Measurements from ENCODE around the gene INO80C. TPM values are rescaled to one million over a fixed set of nuclear protein-coding genes. Genes with fewer than 3 reads are reported as not detected.

INO80C gene
- total RNA-seq, 6 experiments from 2014 or later = 10.4 to 13.3 (median 12.1) TPM

- Mint-ChIP-seq H3K4me3 (no peak overlapping the region), H3K4me1 (ENCODE audit: low read depth) (peaks cover 4% of the 10 kb centered on the region), H3K27me3 (ENCODE audit: insufficient read depth) (no peaks in the 10 kb centered on the region), H3K36me3 (ENCODE audit: low read depth) (no peaks in the 10 kb centered on the region), H3K9me3 (no peaks in the 10 kb centered on the region), H3K27ac (no peak overlapping the region)
- TF ChIP-seq, protein P1, sequence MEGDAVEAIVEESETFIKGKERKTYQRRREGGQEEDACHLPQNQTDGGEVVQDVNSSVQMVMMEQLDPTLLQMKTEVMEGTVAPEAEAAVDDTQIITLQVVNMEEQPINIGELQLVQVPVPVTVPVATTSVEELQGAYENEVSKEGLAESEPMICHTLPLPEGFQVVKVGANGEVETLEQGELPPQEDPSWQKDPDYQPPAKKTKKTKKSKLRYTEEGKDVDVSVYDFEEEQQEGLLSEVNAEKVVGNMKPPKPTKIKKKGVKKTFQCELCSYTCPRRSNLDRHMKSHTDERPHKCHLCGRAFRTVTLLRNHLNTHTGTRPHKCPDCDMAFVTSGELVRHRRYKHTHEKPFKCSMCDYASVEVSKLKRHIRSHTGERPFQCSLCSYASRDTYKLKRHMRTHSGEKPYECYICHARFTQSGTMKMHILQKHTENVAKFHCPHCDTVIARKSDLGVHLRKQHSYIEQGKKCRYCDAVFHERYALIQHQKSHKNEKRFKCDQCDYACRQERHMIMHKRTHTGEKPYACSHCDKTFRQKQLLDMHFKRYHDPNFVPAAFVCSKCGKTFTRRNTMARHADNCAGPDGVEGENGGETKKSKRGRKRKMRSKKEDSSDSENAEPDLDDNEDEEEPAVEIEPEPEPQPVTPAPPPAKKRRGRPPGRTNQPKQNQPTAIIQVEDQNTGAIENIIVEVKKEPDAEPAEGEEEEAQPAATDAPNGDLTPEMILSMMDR (IDR thresholded peaks at IDR 0.05) = no peak
- DNase-seq = no peak
Observed at GRCh38 chr18:35484034-35484433, 13.7 kb downstream of the INO80C start.

GRCh38 chr18:35481960-35482366 is 15.8 kb downstream of the INO80C start:
- H3K27ac Mint-ChIP-seq = no peak overlapping the region
- no peaks in the 10 kb centered on the region for H3K36me3 Mint-ChIP-seq (ENCODE audit: low read depth)
- TF ChIP-seq, protein P1 (IDR thresholded peaks at IDR 0.05) = no peak
- H3K4me3 Mint-ChIP-seq = no peak overlapping the region
- no peaks in the 10 kb centered on the region for H3K9me3 Mint-ChIP-seq
- peaks cover 16% of the 10 kb centered on the region for H3K4me1 Mint-ChIP-seq (ENCODE audit: low read depth)
- DNase-seq = no peak
- H3K27me3 Mint-ChIP-seq (ENCODE audit: insufficient read depth) = no peaks in the 10 kb centered on the region

- H3K4me1 Mint-ChIP-seq (ENCODE audit: low read depth) = peaks cover 16% of the 10 kb centered on the region
- H3K4me3 Mint-ChIP-seq = no peak overlapping the region
- H3K9me3 Mint-ChIP-seq = no peaks in the 10 kb centered on the region
- H3K36me3 Mint-ChIP-seq (ENCODE audit: low read depth) = no peaks in the 10 kb centered on the region
- H3K27me3 Mint-ChIP-seq (ENCODE audit: insufficient read depth) = no peaks in the 10 kb centered on the region
- no peak for DNase-seq
- H3K27ac Mint-ChIP-seq = no peak overlapping the region
- TF ChIP-seq, protein P1 (IDR thresholded peaks at IDR 0.05) = no peak
Observed at GRCh38 chr18:35479911-35480586, 17.7 kb downstream of the INO80C start.

- H3K4me1 Mint-ChIP-seq (ENCODE audit: low read depth) = peaks cover 16% of the 10 kb centered on the region
- TF ChIP-seq, protein P1 (IDR thresholded peaks at IDR 0.05) = no peak
- DNase-seq = peak; percentile 80
- H3K9me3 Mint-ChIP-seq = no peaks in the 10 kb centered on the region
- peak overlapping the region; percentile 51 for H3K4me3 Mint-ChIP-seq
- H3K27me3 Mint-ChIP-seq (ENCODE audit: insufficient read depth) = no peaks in the 10 kb centered on the region
- H3K27ac Mint-ChIP-seq = peak overlapping the region; percentile 74
- H3K36me3 Mint-ChIP-seq (ENCODE audit: low read depth) = no peaks in the 10 kb centered on the region
Observed at GRCh38 chr18:35478520-35479435, 19.0 kb downstream of the INO80C start.

DNA sequence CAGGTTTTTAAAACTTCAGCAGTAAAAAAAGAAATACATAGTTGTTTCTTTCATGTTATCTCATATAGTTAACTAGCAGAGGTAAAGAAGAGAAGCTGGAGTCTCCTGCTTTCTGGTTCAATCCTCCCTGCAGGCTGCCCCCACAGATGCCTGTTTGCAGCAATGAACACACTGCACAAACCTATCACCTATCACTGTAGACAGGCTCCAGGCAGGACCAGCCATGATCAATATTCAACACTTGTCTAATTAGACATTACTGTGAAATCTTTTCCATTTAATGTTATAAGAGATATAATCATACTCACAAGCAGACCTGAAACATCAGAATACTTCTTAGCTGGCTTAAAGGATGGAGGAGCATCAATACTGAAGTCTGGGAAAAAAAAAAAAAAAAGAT is 19.8 kb downstream of the INO80C start:
- Mint-ChIP-seq H3K4me1 (ENCODE audit: low read depth) (peaks cover 16% of the 10 kb centered on the region), H3K27ac (peak overlapping the region; percentile 74)

More for the DNA sequence above, 19.8 kb downstream of the INO80C start:
- Mint-ChIP-seq H3K9me3 (no peaks in the 10 kb centered on the region), H3K27me3 (ENCODE audit: insufficient read depth) (no peaks in the 10 kb centered on the region), H3K4me3 (no peak overlapping the region), H3K36me3 (ENCODE audit: low read depth) (no peaks in the 10 kb centered on the region)
- TF ChIP-seq, protein P1 (IDR thresholded peaks at IDR 0.05) = no peak
- no peak for DNase-seq

Data from HFFc6 (cell line).